WTC11 (cell line): ENCODE measurements around the gene MYO1F. TPM values are rescaled to one million over a fixed set of nuclear protein-coding genes. Genes with fewer than 3 reads are reported as not detected.

Experiments
- ATAC-seq: fragments of 200-7000 bp; cut with Tn5 transposase; 2 replicates; pipeline ENCODE4 v1.10.0; 2021; ENCODE audit warnings: mild to moderate bottlenecking, moderate library complexity
- CTCF ChIA-PET: fragments of 300-600 bp; sonication (Branson Sonifier 250); formaldehyde crosslinking; loops from one replicate; lab custom pipeline; 2021; ENCODE audit warnings: antibody characterized with exemption; lab: Charles Lee
- POLR2A ChIA-PET: fragments of 350-600 bp; sonication (Branson Sonifier 250); formaldehyde crosslinking; loops from one replicate; lab custom pipeline; 2021; ENCODE audit warnings: antibody characterized with exemption; lab: Charles Lee
- DNase-seq: peaks from one replicate; pipeline ENCODE4 v3.0.0; 2021; ENCODE audit warnings: low spot score
- H3K27ac Mint-ChIP-seq: 2 replicates; pipeline ENCODE4 v1.8.0; 2021; ENCODE audit warnings: mixed read lengths
- H3K27me3 Mint-ChIP-seq: 2 replicates; pipeline ENCODE4 v1.8.0; 2021; ENCODE audit warnings: low read depth, mild to moderate bottlenecking, moderate library complexity, mixed read lengths
- H3K36me3 Mint-ChIP-seq: 2 replicates; pipeline ENCODE4 v1.8.0; 2021; ENCODE audit warnings: mixed read lengths
- H3K4me1 Mint-ChIP-seq: 2 replicates; pipeline ENCODE4 v1.8.0; 2022; ENCODE audit warnings: mixed read lengths
- H3K4me3 Mint-ChIP-seq: 2 replicates; pipeline ENCODE4 v1.8.0; 2021; ENCODE audit warnings: mild to moderate bottlenecking, moderate library complexity, mixed read lengths
- H3K9me3 Mint-ChIP-seq: 2 replicates; pipeline ENCODE4 v1.8.0; 2021; ENCODE audit warnings: mixed read lengths
- CTCF ChIP-seq: fragments of 200-600 bp; IDR thresholded peaks from 2 replicates; pipeline ENCODE4 v1.8.0; 2022; ENCODE audit warnings: antibody characterized with exemption
- ETV6 ChIP-seq: sonication (generic); formaldehyde crosslinking; IDR thresholded peaks from 2 replicates; pipeline ENCODE4 v1.8.1; 2022; ENCODE audit warnings: mild to moderate bottlenecking, missing genetic modification reagents
- FOXP1 ChIP-seq: sonication (generic); formaldehyde crosslinking; IDR thresholded peaks from 2 replicates; pipeline ENCODE4 v1.8.0; 2022; ENCODE audit warnings: missing genetic modification reagents, mild to moderate bottlenecking, moderate library complexity, borderline replicate concordance
- GRHL2 ChIP-seq: fragments of 250-450 bp; sonication (Bioruptor Pico); IDR thresholded peaks from 2 replicates; pipeline ENCODE4 v1.8.0; 2022; ENCODE audit warnings: mild to moderate bottlenecking, moderate library complexity; ENCODE audit not compliant: insufficient replicate concordance, severe bottlenecking
- JAZF1 ChIP-seq: fragments of 250-450 bp; sonication (Bioruptor Pico); IDR thresholded peaks from 2 replicates; pipeline ENCODE4 v1.9.0; 2021; ENCODE audit warnings: moderate library complexity, mild to moderate bottlenecking, inconsistent platforms
- MAX ChIP-seq: sonication (generic); formaldehyde crosslinking; IDR thresholded peaks from 2 replicates; pipeline ENCODE4 v1.8.0; 2022; ENCODE audit warnings: mild to moderate bottlenecking, missing genetic modification reagents
- MXD4 ChIP-seq: fragments of 250-450 bp; sonication (Bioruptor Pico); IDR thresholded peaks from 2 replicates; pipeline ENCODE4 v1.8.0; 2021; ENCODE audit warnings: mild to moderate bottlenecking, moderate library complexity, borderline replicate concordance
- NR3C1 ChIP-seq: sonication (generic); formaldehyde crosslinking; conservative IDR thresholded peaks from 2 replicates; pipeline ENCODE4 v1.8.1; 2023; ENCODE audit warnings: low read depth, mild to moderate bottlenecking, missing genetic modification reagents
- PREB ChIP-seq: sonication (generic); formaldehyde crosslinking; IDR thresholded peaks from 2 replicates; pipeline ENCODE4 v1.8.1; 2022; ENCODE audit warnings: mild to moderate bottlenecking, missing genetic modification reagents, moderate library complexity, borderline replicate concordance
- RORB ChIP-seq: fragments of 250-450 bp; sonication (Bioruptor Pico); IDR thresholded peaks from 2 replicates; pipeline ENCODE4 v1.9.0; 2021; ENCODE audit warnings: mild to moderate bottlenecking
- SMAD3 ChIP-seq: sonication (generic); formaldehyde crosslinking; IDR thresholded peaks from 2 replicates; pipeline ENCODE4 v1.8.0; 2022; ENCODE audit warnings: missing genetic modification reagents, mild to moderate bottlenecking, borderline replicate concordance
- SP1 ChIP-seq: sonication (generic); formaldehyde crosslinking; conservative IDR thresholded peaks from 2 replicates; pipeline ENCODE4 v1.8.1; 2022; ENCODE audit warnings: missing genetic modification reagents
- TEAD4 ChIP-seq: sonication (generic); formaldehyde crosslinking; IDR thresholded peaks from 2 replicates; pipeline ENCODE4 v1.8.0; 2022; ENCODE audit warnings: mild to moderate bottlenecking, missing genetic modification reagents
- USF1 ChIP-seq: sonication (generic); formaldehyde crosslinking; IDR thresholded peaks from 2 replicates; pipeline ENCODE4 v1.8.0; 2022; ENCODE audit warnings: mild to moderate bottlenecking, missing genetic modification reagents
- ZNF263 ChIP-seq: sonication (generic); formaldehyde crosslinking; IDR thresholded peaks from 2 replicates; pipeline ENCODE4 v1.8.1; 2022; ENCODE audit warnings: low read depth, mild to moderate bottlenecking, moderate library complexity, missing genetic modification reagents
- ZSCAN18 ChIP-seq: fragments of 250-450 bp; sonication (Bioruptor Pico); IDR thresholded peaks from 2 replicates; pipeline ENCODE4 v2.1.2; 2022; ENCODE audit warnings: mild to moderate bottlenecking, moderate library complexity
- total RNA-seq: library from RNA; stranded (reverse); gene quantifications from 3 replicates; pipeline ENCODE4 v1.2.3, GENCODE V29; 2021
- TF ChIP-seq, protein P1 (sequence below): sonication (generic); formaldehyde crosslinking; IDR thresholded peaks from 2 replicates; pipeline ENCODE4 v1.8.0; 2022; ENCODE audit warnings: mild to moderate bottlenecking, missing genetic modification reagents
- TF ChIP-seq, protein P2 (sequence below): sonication (generic); formaldehyde crosslinking; IDR thresholded peaks from 2 replicates; pipeline ENCODE4 v1.8.1; 2023; ENCODE audit warnings: mild to moderate bottlenecking, moderate library complexity, missing genetic modification reagents

MYO1F gene
- total RNA-seq, 1 experiment from 2014 or later: 2.8 TPM

GRCh38 chr19:8506402-8506957, 70.8 kb downstream of the MYO1F start:
- peak; percentile 59 for ATAC-seq

DNA sequence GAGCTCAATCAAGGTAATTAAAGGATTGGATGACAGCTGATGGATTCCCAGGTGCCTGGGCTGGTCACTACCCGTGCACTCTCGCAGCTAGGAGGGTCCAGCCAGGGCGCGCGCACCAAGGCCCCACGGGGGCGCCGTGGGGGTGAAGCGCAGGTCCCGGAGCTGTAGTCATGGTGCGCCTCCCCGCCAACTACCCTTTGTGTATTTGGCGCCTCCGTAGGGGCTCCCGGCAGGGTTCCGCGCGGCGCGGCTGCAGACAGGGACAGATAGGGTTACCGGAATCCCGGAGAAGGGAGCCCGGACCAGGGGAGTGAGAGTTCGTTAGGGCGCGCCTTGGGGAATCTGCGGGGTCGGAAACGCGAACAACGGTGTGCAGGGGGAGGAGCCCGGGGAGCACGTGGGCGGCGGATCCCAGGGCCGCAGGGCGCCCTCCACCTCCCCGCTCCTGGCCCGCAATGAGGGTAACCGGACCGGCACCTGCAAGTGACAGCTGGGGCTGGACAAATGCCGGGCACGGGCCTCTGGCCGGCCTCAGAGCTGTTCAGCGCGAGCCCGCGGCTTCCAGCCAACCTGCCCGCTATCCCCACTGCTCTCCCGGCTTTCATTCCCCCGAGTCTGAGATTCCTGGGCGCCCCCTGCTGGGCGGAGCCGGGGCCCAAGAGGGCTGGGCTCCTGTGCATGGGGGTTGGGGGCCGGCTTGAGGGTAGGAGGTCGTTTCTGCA, 71.4 kb downstream of the MYO1F start:
- Mint-ChIP-seq H3K27ac (0 out of 2 replicates have a peak overlapping the region, but pooled peaks have one; percentile 60), H3K27me3 (peaks cover 4% of the 10 kb centered on the region; the same call in 1 of the 2 replicates), H3K4me1 (peaks cover 4% of the 10 kb centered on the region; the same call in 1 of the 2 replicates), H3K9me3 (no peaks in the 10 kb centered on the region), H3K4me3 (peak overlapping the region; percentile 84), H3K36me3 (no peaks in the 10 kb centered on the region)
- ATAC-seq (peak; percentile 81), DNase-seq (peak; percentile 86)
- POLR2A ChIA-PET: interaction anchor here (1.0 to 1.1 kb wide), 2 partner anchors 8 to 16 kb away, joined by 3 read pairs; partner anchors contain the start of gene ZNF414
- CTCF ChIA-PET: interaction anchor here (0.6 to 3.1 kb wide), 13 partner anchors 8 to 158 kb away, joined by 3 to 18 read pairs (median 7); partner anchors contain the start of genes HNRNPM, MARCHF2, RAB11B and ZNF414
- TF ChIP-seq ZNF263 (CRISPR knock-in tag) (peak; percentile 82), NR3C1 (CRISPR knock-in tag) (no peak), ETV6 (0 out of 2 replicates have a peak, but pooled peaks have one; percentile 58), SP1 (CRISPR knock-in tag) (peak; percentile 66; the same call in 1 of the 2 replicates), USF1 (peak; percentile 84), CTCF (peak; percentile 51), MAX (peak; percentile 87), RORB (no peak), SMAD3 (CRISPR knock-in tag) (no peak), FOXP1 (CRISPR knock-in tag) (0 out of 2 replicates have a peak, but pooled peaks have one; percentile 18)
- TF ChIP-seq, protein P1, sequence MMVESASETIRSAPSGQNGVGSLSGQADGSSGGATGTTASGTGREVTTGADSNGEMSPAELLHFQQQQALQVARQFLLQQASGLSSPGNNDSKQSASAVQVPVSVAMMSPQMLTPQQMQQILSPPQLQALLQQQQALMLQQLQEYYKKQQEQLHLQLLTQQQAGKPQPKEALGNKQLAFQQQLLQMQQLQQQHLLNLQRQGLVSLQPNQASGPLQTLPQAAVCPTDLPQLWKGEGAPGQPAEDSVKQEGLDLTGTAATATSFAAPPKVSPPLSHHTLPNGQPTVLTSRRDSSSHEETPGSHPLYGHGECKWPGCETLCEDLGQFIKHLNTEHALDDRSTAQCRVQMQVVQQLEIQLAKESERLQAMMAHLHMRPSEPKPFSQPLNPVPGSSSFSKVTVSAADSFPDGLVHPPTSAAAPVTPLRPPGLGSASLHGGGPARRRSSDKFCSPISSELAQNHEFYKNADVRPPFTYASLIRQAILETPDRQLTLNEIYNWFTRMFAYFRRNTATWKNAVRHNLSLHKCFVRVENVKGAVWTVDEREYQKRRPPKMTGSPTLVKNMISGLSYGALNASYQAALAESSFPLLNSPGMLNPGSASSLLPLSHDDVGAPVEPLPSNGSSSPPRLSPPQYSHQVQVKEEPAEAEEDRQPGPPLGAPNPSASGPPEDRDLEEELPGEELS: peak; percentile 44; the same call in 1 of the 2 replicates
- TF ChIP-seq, protein P2, sequence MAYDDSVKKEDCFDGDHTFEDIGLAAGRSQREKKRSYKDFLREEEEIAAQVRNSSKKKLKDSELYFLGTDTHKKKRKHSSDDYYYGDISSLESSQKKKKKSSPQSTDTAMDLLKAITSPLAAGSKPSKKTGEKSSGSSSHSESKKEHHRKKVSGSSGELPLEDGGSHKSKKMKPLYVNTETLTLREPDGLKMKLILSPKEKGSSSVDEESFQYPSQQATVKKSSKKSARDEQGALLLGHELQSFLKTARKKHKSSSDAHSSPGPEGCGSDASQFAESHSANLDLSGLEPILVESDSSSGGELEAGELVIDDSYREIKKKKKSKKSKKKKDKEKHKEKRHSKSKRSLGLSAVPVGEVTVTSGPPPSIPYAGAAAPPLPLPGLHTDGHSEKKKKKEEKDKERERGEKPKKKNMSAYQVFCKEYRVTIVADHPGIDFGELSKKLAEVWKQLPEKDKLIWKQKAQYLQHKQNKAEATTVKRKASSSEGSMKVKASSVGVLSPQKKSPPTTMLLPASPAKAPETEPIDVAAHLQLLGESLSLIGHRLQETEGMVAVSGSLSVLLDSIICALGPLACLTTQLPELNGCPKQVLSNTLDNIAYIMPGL (CRISPR knock-in tag): peak; percentile 96

More at GRCh38 chr19:8506402-8506957, 70.8 kb downstream of the MYO1F start:
- H3K4me3 Mint-ChIP-seq: peak overlapping the region; percentile 84
- POLR2A ChIA-PET: interaction anchor here (1.0 to 1.1 kb wide), 2 partner anchors 8 to 17 kb away, joined by 3 read pairs; partner anchors contain the start of gene ZNF414
- peaks cover 4% of the 10 kb centered on the region; the same call in 1 of the 2 replicates for H3K27me3 Mint-ChIP-seq
- no peaks in the 10 kb centered on the region for H3K36me3 Mint-ChIP-seq
- no peaks in the 10 kb centered on the region for H3K9me3 Mint-ChIP-seq
- no peak for TF ChIP-seq ZSCAN18
- TF ChIP-seq SP1 (CRISPR knock-in tag): no peak
- TF ChIP-seq TEAD4 (CRISPR knock-in tag): no peak
- no peak for TF ChIP-seq PREB (CRISPR knock-in tag)
- no peak for TF ChIP-seq JAZF1 (CRISPR knock-in tag)
- TF ChIP-seq GRHL2 (CRISPR knock-in tag): no peak
- TF ChIP-seq MXD4 (CRISPR knock-in tag): no peak
- peak; percentile 48 for DNase-seq
- CTCF ChIA-PET: interaction anchor here (0.6 to 3.1 kb wide), 9 partner anchors 11 to 152 kb away, joined by 3 to 18 read pairs (median 7); partner anchors contain the start of genes MARCHF2 and RAB11B
- H3K4me1 Mint-ChIP-seq: peaks cover 4% of the 10 kb centered on the region; the same call in 1 of the 2 replicates
- 0 out of 2 replicates have a peak overlapping the region, but pooled peaks have one; percentile 60 for H3K27ac Mint-ChIP-seq
